DMS153 treated with DMSO at 0.1 percent for 48 hours (cell line): ENCODE results near the gene CST9.

ENCODE experiments used
- DNase-seq: peaks from one replicate; lab custom pipeline; 2025; ENCODE audit not compliant: unreplicated experiment; lab: John Stamatoyannopoulos, UW

Gene CST9

GRCh38 chr20:23605867-23606651, at the start of gene CST9:
Gene CST9 (minus strand): TSS chr20:23605917. CDS start chr20:23605864, 53 bp downstream.
- no peak for DNase-seq

GRCh38 chr20:23654717-23655116, 49.0 kb upstream of the CST9 start:
- DNase-seq, result no peak

- no peak for DNase-seq
Measured at GRCh38 chr20:23654000-23654399, 48.3 kb upstream of the CST9 start.

DNA sequence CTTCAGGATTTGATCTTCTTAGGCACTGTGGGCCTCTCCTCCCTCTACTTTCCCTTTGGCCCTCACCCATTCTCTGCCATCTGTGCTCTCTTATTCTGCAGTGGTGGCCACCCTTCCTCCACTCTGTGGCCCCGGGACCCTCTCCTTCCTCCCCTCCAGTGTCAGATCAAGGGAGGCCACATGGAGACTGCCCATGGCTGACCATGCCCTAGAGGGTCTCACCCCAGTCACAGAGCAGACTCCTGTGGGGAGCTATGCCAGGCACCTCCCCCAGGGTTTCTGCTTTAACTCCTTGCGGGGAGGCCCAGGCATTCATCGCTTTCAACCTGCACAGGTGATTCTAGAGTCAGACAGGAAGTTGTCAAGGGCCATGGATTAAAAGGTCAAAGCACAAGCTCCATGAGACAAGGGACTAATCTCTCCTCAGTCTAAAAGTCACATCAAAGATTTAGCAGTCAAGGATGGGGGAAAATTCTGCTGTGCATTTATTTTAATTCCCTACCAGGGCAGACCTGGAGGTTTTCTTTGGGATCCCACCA, 47.8 kb upstream of the CST9 start:
- no peak for DNase-seq

GRCh38 chr20:23652926-23653325, 47.2 kb upstream of the CST9 start:
- DNase-seq, result no peak

DNA sequence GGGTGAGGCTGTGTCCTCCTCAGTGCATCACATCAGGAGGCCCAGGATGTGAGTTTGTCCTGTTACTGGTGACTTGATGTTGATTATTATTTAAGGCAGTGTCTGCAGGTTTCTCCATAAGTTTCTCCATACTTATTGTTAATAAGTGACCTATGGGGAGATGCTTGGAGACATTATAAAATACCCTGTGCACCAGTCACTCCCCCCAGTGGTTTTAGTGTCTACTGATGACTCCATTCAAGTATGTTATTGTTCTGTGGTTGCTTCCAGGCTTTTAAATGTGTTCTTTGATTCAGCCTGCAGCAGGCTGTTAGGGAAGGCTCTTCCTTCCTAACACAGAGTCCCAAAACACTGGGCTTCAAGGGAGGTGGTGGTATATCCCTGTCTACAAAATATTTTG, 46.7 kb upstream of the CST9 start:
- no peak for DNase-seq

- DNase-seq, result no peak
Measured at GRCh38 chr20:23651117-23651516, 45.4 kb upstream of the CST9 start.

DNA sequence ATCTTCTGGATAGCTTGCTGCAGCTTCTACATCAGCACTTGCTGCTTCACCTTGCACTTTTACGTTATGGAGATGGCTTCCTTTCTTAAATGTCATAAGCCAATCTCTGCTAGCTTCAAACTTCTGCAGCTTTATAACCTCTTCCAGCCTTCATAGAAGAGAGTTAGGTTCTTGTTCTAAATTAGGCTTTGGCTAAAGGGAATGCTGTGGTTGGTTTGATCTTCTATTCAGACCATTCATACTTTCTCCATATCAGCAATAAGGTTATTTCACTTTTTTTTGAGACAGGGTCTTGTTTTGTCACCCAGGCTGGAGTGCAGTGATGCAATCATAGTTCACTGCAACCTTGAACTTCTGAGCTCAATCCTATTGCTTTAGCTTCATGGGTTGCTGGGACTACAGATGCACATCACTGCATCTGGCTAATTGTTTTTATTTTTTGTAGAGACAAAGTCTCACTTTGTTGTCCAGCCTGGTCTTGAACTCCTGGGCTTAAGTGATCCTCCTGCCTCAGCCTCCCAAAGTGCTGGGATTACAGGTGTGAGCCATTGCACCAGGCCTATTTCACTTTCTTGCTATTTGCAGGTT, 44.2 kb upstream of the CST9 start:
- no peak for DNase-seq

DNA sequence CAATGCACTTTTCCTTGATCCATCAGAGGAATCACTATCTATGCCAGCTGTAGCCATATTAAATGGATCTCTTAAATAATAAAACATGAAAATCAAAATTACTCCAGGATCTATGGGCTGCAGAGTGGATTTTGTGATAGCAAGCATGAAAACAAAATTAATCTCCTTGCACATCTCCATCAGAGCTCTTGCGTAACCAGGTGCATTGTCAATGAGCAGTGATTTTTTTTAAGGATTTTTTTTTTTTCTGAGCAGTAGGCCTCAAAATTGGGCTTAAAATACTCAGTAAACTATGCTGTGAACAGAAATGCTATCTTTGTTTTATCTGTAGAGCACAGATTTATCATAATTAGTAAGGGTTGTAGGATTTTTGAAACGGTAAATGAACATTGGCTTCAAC, 43.5 kb upstream of the CST9 start:
- no peak for DNase-seq

GRCh38 chr20:23647346-23647745, 41.6 kb upstream of the CST9 start:
- DNase-seq, result no peak

GRCh38 chr20:23646106-23646873, 40.6 kb upstream of the CST9 start:
- DNase-seq, result no peak

GRCh38 chr20:23645575-23645974, 39.9 kb upstream of the CST9 start:
- no peak for DNase-seq

DNA sequence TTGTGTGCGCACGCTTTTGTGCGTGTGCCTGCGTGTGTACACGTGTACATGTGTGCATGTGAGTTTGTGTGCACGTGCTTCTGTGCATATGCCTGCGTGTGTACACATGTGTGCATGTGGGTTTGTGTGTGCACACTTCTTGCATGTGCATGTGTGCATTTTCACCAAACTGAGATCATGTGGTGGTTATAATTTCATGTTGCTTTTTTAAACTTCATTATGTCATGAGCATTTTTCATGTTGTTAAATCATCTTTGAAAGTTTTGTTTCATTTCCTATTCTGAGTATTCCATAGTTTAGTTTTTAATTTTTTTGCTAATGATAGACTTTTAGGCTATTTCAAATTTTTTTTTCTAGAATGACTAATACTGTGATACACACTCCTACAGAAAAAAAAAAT, 38.4 kb upstream of the CST9 start:
- DNase-seq, result no peak

- DNase-seq, result no peak
Measured at GRCh38 chr20:23643659-23644058, 37.9 kb upstream of the CST9 start.

- DNase-seq, result no peak
Measured at GRCh38 chr20:23641936-23642751, 36.4 kb upstream of the CST9 start.

- DNase-seq, result no peak
Measured at GRCh38 chr20:23640671-23641667, 35.3 kb upstream of the CST9 start.

DNA sequence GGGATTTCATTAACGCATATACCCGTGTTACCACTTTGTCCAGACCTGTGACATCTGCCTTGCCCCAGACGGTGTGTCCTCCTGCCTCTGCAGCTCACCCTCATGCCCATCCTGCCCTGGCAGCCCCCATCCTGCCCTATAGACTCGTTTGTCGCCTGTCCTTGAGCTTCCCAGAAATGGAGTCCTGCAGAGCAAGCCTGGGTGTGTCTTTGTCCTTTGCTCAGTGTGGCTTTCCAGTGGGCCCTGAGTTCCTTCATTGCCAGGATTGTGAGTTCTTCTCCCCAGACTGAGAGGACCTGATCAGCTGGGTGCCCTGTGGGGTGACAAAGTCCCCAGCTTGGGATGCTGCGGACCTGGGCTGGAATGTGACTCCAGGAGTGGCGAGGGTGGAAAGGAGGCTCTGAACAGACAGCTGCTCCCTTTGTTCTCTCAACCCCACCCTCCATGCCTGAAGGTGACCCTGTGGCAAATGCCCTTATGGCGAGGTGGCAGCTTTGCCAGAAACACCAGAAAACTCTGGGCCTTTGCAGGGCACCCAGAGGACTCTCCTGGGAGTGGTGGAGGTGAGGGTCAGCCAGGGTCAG, 34.4 kb upstream of the CST9 start:
- no peak for DNase-seq

GRCh38 chr20:23639490-23639958, 33.8 kb upstream of the CST9 start:
- no peak for DNase-seq

GRCh38 chr20:23638309-23638708, 32.6 kb upstream of the CST9 start:
- no peak for DNase-seq
